Measurements from ENCODE around the gene PARD6A. TPM values are rescaled to one million over a fixed set of nuclear protein-coding genes. Genes with fewer than 3 reads are reported as not detected.

Gene PARD6A
- total and polyA plus RNA-seq, 2 of the 13 experiments (the other 11 are each of a cell fraction or from before 2014, with no cell fraction given): 3.5 to 4.3 TPM

DNA sequence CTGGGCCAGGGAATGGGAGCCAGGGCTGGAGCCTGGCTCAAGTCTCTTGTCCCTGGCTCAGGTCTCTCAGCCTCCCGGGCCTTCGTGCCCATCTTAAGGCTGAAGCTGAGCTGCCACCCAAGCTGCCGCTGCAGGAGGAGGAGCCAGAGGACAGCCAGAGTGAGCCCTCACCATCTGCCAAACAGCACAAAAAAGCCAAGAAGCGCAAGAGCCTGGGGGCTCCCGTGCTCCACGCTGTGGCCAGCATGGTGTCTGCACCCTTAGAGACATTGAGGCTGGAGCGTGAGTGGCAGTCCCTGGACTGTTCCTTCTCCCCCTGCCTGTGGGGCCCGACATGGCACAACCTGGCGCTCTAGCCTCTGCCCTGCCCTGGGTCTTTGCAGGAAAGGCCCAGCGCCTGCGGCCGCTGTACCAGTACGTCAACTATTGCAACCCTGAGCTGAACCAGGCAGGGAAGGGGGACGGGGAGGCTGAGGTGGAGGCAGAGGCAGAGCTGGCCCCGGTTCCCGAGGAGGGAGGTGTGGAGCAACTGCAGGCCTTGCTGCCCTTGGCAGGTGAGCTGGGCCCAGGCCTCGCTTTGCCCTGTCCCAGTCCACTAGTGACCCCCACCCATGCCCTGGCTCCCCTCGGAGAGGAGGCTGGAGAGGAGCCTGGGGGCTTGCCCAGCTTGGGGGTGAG lies 7.2 kb downstream of the PARD6A start (continued):
- TF ChIP-seq, protein P1, sequence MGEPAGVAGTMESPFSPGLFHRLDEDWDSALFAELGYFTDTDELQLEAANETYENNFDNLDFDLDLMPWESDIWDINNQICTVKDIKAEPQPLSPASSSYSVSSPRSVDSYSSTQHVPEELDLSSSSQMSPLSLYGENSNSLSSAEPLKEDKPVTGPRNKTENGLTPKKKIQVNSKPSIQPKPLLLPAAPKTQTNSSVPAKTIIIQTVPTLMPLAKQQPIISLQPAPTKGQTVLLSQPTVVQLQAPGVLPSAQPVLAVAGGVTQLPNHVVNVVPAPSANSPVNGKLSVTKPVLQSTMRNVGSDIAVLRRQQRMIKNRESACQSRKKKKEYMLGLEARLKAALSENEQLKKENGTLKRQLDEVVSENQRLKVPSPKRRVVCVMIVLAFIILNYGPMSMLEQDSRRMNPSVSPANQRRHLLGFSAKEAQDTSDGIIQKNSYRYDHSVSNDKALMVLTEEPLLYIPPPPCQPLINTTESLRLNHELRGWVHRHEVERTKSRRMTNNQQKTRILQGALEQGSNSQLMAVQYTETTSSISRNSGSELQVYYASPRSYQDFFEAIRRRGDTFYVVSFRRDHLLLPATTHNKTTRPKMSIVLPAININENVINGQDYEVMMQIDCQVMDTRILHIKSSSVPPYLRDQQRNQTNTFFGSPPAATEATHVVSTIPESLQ (CRISPR knock-in tag; conservative IDR thresholded peaks at IDR 0.05): no peak; the same call in 1 of the 2 replicates
- TF ChIP-seq AKAP8 (CRISPR knock-in tag; IDR thresholded peaks at IDR 0.05) (no peak), NCOA1 (CRISPR knock-in tag; IDR thresholded peaks at IDR 0.05) (peak; percentile 95), CBFB (CRISPR knock-in tag; IDR thresholded peaks at IDR 0.05) (peak; percentile 90; the same call in 1 of the 2 replicates), REPIN1 (CRISPR knock-in tag; IDR thresholded peaks at IDR 0.05; ENCODE audit: borderline replicate concordance, low read depth) (peak; percentile 86; the same call in 1 of the 2 replicates), KLF11 (CRISPR knock-in tag; IDR thresholded peaks at IDR 0.05) (0 out of 2 replicates have a peak, but pooled peaks have one; percentile 52), ZNF644 (CRISPR knock-in tag; IDR thresholded peaks at IDR 0.05; ENCODE audit: low read depth) (peak; percentile 56; the same call in 1 of the 2 replicates), SMAD1 (CRISPR knock-in tag; IDR thresholded peaks at IDR 0.05; ENCODE audit: borderline replicate concordance, low read depth) (no peak), SNRNP70 (IDR thresholded peaks at IDR 0.05; ENCODE audit: low read depth, low read length) (no peak), POGZ (CRISPR knock-in tag; IDR thresholded peaks at IDR 0.05) (0 out of 2 replicates have a peak, but pooled peaks have one; percentile 28), ZNF264 (CRISPR knock-in tag; IDR thresholded peaks at IDR 0.05) (peak; percentile 37; the same call in 1 of the 2 replicates), SMARCC2 (IDR thresholded peaks at IDR 0.05) (no peak), RFXANK (CRISPR knock-in tag; IDR thresholded peaks at IDR 0.05) (peak; percentile 89; the same call in 1 of the 2 replicates), FOXK1 (CRISPR knock-in tag; IDR thresholded peaks at IDR 0.05; ENCODE audit: borderline replicate concordance, low read depth) (0 out of 2 replicates have a peak, but pooled peaks have one; percentile 35), ZNF556 (CRISPR knock-in tag; IDR thresholded peaks at IDR 0.05; ENCODE audit: borderline replicate concordance) (peak; percentile 79; the same call in 1 of the 2 replicates)
- TF ChIP-seq, protein P2, sequence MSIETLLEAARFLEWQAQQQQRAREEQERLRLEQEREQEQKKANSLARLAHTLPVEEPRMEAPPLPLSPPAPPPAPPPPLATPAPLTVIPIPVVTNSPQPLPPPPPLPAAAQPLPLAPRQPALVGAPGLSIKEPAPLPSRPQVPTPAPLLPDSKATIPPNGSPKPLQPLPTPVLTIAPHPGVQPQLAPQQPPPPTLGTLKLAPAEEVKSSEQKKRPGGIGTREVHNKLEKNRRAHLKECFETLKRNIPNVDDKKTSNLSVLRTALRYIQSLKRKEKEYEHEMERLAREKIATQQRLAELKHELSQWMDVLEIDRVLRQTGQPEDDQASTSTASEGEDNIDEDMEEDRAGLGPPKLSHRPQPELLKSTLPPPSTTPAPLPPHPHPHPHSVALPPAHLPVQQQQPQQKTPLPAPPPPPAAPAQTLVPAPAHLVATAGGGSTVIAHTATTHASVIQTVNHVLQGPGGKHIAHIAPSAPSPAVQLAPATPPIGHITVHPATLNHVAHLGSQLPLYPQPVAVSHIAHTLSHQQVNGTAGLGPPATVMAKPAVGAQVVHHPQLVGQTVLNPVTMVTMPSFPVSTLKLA (IDR thresholded peaks at IDR 0.05): peak; percentile 47; the same call in 1 of the 2 replicates
- TF ChIP-seq, protein P3, sequence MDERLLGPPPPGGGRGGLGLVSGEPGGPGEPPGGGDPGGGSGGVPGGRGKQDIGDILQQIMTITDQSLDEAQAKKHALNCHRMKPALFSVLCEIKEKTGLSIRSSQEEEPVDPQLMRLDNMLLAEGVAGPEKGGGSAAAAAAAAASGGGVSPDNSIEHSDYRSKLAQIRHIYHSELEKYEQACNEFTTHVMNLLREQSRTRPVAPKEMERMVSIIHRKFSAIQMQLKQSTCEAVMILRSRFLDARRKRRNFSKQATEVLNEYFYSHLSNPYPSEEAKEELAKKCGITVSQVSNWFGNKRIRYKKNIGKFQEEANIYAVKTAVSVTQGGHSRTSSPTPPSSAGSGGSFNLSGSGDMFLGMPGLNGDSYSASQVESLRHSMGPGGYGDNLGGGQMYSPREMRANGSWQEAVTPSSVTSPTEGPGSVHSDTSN (CRISPR knock-in tag; IDR thresholded peaks at IDR 0.05): peak; percentile 82
- TF ChIP-seq, protein P4, sequence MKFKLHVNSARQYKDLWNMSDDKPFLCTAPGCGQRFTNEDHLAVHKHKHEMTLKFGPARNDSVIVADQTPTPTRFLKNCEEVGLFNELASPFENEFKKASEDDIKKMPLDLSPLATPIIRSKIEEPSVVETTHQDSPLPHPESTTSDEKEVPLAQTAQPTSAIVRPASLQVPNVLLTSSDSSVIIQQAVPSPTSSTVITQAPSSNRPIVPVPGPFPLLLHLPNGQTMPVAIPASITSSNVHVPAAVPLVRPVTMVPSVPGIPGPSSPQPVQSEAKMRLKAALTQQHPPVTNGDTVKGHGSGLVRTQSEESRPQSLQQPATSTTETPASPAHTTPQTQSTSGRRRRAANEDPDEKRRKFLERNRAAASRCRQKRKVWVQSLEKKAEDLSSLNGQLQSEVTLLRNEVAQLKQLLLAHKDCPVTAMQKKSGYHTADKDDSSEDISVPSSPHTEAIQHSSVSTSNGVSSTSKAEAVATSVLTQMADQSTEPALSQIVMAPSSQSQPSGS (CRISPR knock-in tag; IDR thresholded peaks at IDR 0.05): peak; percentile 78
- TF ChIP-seq, protein P5, sequence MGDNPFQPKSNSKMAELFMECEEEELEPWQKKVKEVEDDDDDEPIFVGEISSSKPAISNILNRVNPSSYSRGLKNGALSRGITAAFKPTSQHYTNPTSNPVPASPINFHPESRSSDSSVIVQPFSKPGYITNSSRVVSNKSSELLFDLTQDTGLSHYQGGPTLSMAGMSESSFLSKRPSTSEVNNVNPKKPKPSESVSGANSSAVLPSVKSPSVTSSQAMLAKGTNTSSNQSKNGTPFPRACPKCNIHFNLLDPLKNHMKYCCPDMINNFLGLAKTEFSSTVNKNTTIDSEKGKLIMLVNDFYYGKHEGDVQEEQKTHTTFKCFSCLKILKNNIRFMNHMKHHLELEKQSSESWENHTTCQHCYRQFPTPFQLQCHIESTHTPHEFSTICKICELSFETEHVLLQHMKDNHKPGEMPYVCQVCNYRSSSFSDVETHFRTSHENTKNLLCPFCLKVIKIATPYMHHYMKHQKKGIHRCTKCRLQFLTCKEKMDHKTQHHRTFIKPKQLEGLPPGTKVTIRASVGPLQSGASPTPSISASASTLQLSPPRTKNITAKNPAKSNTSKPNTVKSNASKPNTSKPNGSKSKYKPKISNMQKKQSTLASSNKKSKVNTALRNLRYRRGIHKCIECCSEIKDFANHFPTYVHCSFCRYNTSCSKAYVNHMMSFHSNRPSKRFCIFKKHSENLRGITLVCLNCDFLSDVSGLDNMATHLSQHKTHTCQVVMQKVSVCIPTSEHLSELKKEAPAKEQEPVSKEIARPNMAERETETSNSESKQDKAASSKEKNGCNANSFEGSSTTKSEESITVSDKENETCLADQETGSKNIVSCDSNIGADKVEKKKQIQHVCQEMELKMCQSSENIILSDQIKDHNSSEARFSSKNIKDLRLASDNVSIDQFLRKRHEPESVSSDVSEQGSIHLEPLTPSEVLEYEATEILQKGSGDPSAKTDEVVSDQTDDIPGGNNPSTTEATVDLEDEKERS (CRISPR knock-in tag; IDR thresholded peaks at IDR 0.05): peak; percentile 92
- TF ChIP-seq, protein P6, sequence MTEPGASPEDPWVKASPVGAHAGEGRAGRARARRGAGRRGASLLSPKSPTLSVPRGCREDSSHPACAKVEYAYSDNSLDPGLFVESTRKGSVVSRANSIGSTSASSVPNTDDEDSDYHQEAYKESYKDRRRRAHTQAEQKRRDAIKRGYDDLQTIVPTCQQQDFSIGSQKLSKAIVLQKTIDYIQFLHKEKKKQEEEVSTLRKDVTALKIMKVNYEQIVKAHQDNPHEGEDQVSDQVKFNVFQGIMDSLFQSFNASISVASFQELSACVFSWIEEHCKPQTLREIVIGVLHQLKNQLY (CRISPR knock-in tag; IDR thresholded peaks at IDR 0.05): no peak; the same call in 1 of the 2 replicates

All from HepG2 (cell line).